AG09309 (cell line): ENCODE results near the gene TRPM8.

ENCODE experiments used
- DNase-seq: peaks from one replicate; pipeline ENCODE4 v3.0.0-alpha.2; 2010; ENCODE audit warnings: low read depth
- H3K4me3 ChIP-seq: 2 replicates; pipeline ENCODE4 v1.5.1; 2011; ENCODE audit warnings: mild to moderate bottlenecking, low read depth, low read length, moderate library complexity; ENCODE audit not compliant: control insufficient read depth
- TF ChIP-seq, protein P1 (sequence below): IDR thresholded peaks from 2 replicates; pipeline ENCODE4 v1.5.1; 2011; ENCODE audit warnings: mild to moderate bottlenecking, low read depth, low read length, inconsistent platforms; ENCODE audit not compliant: insufficient read depth, control insufficient read depth; ENCODE audit errors: missing control alignments

TRPM8 gene

DNA sequence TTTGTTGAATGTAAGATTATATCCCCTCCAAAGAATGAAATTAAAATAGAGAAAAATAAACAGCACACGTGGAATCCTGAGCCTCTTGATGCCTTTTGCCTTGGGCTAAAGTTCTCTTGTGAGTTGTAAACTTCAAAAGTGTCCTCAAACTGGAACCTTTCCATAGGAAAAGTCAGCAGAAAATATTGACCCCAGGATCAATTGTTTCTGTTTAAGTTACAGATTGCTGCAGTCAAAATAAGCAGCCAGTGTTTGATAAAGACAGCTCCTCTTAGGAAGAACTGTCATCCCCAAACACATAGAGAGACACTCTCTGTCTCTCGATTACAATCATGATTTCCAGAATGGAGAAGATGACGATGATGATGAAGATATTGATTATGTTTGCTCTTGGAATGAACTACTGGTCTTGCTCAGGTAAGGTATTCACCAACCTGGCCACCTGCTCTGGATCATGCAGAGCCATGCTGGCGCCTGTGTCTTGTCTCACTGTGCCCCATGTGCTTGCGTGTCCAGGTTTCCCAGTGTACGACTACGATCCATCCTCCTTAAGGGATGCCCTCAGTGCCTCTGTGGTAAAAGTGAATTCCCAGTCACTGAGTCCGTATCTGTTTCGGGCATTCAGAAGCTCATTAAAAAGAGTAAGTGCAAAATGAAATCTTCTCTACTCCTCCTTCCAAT is 133.4 kb downstream of the TRPM8 start, which contains the start of gene SPP2:
TSS of gene SPP2 (plus strand) at position 248 of the 681 bp plus-strand sequence. CDS start at position 333, 85 bp downstream.
- TF ChIP-seq, protein P1, sequence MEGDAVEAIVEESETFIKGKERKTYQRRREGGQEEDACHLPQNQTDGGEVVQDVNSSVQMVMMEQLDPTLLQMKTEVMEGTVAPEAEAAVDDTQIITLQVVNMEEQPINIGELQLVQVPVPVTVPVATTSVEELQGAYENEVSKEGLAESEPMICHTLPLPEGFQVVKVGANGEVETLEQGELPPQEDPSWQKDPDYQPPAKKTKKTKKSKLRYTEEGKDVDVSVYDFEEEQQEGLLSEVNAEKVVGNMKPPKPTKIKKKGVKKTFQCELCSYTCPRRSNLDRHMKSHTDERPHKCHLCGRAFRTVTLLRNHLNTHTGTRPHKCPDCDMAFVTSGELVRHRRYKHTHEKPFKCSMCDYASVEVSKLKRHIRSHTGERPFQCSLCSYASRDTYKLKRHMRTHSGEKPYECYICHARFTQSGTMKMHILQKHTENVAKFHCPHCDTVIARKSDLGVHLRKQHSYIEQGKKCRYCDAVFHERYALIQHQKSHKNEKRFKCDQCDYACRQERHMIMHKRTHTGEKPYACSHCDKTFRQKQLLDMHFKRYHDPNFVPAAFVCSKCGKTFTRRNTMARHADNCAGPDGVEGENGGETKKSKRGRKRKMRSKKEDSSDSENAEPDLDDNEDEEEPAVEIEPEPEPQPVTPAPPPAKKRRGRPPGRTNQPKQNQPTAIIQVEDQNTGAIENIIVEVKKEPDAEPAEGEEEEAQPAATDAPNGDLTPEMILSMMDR, result no peak
- no peak for DNase-seq
- H3K4me3 ChIP-seq, result no peak within 1 kb of the TSS

DNA sequence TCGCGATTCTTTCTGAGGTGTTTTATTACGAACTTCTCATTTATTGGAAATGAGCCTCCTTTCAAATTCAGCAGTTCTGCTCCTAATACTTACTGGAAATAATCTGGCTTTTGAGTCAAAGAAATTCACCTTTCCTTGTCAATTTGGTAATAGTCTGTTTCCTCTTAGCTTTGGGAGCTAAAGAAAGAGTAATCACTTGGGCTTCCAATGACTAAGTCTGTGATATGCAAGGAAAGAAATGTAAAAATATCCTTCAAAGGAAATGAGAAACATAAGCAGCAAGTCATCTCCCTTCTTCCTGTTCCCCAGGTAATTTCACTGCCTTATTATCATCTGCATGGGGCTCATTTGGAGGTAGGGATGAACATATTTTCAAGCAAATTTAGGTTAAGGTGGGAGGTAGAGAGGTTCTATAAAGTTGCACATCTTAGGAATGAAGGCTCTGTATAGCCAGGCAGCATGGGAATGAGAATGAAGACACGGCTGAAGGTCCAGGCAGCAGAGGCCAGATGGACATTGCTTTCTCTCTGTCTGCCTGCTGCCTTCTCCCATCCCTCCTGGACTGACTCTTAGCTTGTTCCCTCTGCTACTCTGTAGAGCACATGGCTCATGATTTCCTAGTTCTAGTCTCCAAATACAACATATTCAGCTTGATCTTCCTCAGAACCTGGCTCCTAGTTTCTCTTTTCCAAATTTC is 134.3 kb downstream of the TRPM8 start:
- TF ChIP-seq, protein P1, result no peak
- no peak for DNase-seq
- H3K4me3 ChIP-seq, result no peak overlapping the region

DNA sequence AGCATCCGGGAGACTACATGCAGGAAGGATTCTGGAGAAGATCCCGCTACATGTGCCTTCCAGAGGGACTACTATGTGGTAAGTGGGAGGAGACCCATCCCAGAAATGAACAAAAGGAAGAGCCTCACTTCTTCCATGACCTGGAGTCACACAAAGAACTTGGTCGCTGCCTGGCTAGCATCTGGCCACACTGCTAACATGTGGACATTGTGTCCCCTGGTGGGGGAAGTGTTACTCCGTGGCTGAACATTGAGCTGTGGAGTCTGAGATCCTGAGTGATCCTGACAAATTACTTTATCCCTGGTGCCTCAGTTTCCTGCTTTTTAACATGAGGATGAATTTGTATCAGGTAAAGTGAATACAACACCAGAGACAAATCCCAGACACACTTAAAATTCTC is 141.7 kb downstream of the TRPM8 start:
- no peak for DNase-seq

DNA sequence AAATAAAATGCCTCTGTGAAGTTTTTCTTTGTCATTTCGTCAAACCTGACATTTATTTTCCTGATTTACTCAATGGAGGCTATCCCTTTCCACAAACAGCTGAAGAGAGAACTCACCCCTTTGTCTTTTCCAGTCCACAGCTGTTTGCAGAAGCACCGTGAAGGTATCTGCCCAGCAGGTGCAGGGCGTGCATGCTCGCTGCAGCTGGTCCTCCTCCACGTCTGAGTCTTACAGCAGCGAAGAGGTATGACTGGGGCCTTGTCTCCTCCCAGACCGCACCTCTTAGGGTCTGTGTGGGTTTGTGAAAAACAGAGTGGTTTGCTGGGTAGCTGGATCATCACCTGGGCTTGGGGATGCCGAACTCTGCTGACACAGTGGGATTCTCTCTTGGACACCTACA is 143.1 kb downstream of the TRPM8 start:
- DNase-seq, result no peak
- H3K4me3 ChIP-seq, result no peak overlapping the region
- TF ChIP-seq, protein P1, result no peak

More for the DNA sequence above, 141.7 kb downstream of the TRPM8 start:
- no peak overlapping the region for H3K4me3 ChIP-seq
- TF ChIP-seq, protein P1, result no peak

DNA sequence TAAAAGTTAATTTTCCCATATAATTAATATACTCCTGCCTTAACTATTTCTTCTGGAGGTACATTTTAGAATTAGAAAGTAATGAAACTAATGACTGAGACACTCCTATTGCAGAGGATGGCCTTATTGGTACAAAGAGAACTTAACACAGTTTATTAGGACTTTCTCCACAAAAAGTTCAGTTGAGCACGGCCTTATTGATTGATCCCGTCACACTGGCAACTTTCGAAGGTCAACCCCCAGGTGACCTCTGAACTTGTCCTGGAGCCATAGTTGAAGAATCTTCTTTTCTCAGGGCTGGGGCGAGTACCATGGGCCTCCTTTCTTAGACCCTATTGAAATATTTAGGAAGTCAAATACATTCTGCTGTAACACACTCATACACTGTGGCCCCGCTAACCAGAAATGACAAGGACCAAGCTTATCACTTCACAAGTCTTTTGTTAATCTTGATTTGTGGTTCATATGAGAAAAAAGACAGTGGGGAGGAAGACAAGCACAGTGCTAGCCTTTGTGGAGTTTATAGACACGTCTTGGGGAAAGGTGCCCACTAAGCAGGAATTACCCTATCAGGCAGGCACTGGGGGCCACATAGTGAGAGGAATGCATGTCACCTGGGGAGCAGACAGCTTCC is 144.6 kb downstream of the TRPM8 start:
- TF ChIP-seq, protein P1, result no peak

DNA sequence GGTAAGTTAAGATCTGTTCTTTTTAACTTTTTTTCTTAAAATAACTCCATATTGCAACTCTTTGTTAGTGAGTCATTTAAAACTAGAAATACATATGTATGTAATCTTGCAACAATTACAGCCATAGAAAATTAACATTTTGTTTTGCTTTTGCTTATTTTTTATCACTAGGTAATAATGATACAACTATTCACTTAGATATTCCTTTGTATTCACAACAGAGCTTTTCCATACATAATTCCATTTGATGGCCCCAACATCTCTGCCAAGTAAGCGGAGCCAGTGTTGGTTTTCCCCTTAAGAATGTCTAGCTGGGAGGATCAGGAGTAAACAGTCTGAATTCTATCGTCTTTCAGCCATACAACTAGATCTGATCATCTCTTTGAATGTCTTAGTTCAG is 149.4 kb downstream of the TRPM8 start:
- DNase-seq, result no peak
- TF ChIP-seq, protein P1, result no peak
- no peak overlapping the region for H3K4me3 ChIP-seq

More for the DNA sequence above, 144.6 kb downstream of the TRPM8 start:
- no peak overlapping the region for H3K4me3 ChIP-seq
- DNase-seq, result no peak
